ENCODE measurements around the gene TRIM65.
"Not testable (repeated sequence)": the region's sequence is repeated elsewhere in the genome, so short reads cannot be mapped to it uniquely, and the experiment has no call there.

The TRIM65 gene

GRCh38 chr17:75895370-75896155 is 1.2 kb downstream of the TRIM65 start:
- DNase-seq = peak in 1 of 2 experiments; percentile 41

GRCh38 chr17:75894049-75894733 is 2.6 kb downstream of the TRIM65 start:
- no peak for DNase-seq

- no peak for DNase-seq
Measured at GRCh38 chr17:75893305-75894048, 3.3 kb downstream of the TRIM65 start.

GRCh38 chr17:75892556-75893224 is 4.1 kb downstream of the TRIM65 start:
- DNase-seq = no peak

GRCh38 chr17:75891605-75892555 is 4.9 kb downstream of the TRIM65 start:
- no peak for DNase-seq

- no peak for DNase-seq
Measured at GRCh38 chr17:75891022-75891604, 5.6 kb downstream of the TRIM65 start.

- DNase-seq = no peak
Measured at GRCh38 chr17:75889454-75889853, 7.3 kb downstream of the TRIM65 start.

- no peak for DNase-seq
Measured at GRCh38 chr17:75888484-75888883, 8.3 kb downstream of the TRIM65 start.

GRCh38 chr17:75885860-75886259 is 10.9 kb downstream of the TRIM65 start:
- DNase-seq = not testable (repeated sequence)

GRCh38 chr17:75885431-75885830 is 11.3 kb downstream of the TRIM65 start:
- no peak for DNase-seq

- DNase-seq = no peak
Measured at GRCh38 chr17:75881678-75882454, 14.9 kb downstream of the TRIM65 start.

GRCh38 chr17:75880266-75880665 is 16.5 kb downstream of the TRIM65 start:
- no peak for DNase-seq

GRCh38 chr17:75878174-75878998 is 18.4 kb downstream of the TRIM65 start, which contains the start of gene TRIM47:
Gene TRIM47 (minus strand): TSS chr17:75878581. CDS start chr17:75878548, 33 bp downstream.
- peak in 1 of 2 experiments; percentile 37 for DNase-seq

GRCh38 chr17:75877752-75878173 is 19.0 kb downstream of the TRIM65 start:
- DNase-seq = peak; percentile 72 to 77

GRCh38 chr17:75876938-75877751 is 19.6 kb downstream of the TRIM65 start:
- DNase-seq = peak; percentile 55 to 59

GRCh38 chr17:75876190-75876937 is 20.4 kb downstream of the TRIM65 start:
- DNase-seq = peak; percentile 73 to 76

GRCh38 chr17:75875940-75876189 is 20.9 kb downstream of the TRIM65 start:
- no peak for DNase-seq
